ENCODE results near the gene CAPS2. TPM values are rescaled to one million over a fixed set of nuclear protein-coding genes. Genes with fewer than 3 reads are reported as not detected.

CAPS2 gene
- total RNA-seq, 1 donor, result 12.9 TPM

- H3K4me3 ChIP-seq (ENCODE audit: low read depth, low read length), result no peak overlapping the region
- no peak for DNase-seq (ENCODE audit: low read depth)
- no peak for TF ChIP-seq CTCF (IDR thresholded peaks at IDR 0.05; ENCODE audit: insufficient read depth, low read length)
Measured at GRCh38 chr12:75311369-75311768, 18.8 kb downstream of the CAPS2 start.

DNA sequence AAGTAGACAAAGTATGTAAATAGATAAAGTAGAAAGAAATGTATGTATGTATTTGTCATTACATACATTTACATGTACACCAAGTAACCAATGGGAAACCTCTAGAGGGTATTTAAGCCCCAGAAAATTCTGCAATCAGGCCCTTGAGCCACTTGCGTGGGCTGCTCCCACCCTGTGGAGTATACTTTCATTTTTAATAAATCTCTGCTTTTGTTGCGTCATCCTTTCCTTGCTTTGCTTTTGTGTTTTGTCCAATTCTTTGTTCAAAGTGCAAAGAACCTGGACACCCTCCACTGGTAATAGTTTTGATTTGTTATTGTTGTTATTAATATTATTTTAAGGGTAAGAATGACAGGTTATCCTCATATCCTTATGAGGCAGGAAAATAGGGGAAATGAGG is 21.8 kb downstream of the CAPS2 start:
- TF ChIP-seq CTCF (IDR thresholded peaks at IDR 0.05; ENCODE audit: insufficient read depth, low read length), result no peak
- H3K4me3 ChIP-seq (ENCODE audit: low read depth, low read length), result no peak overlapping the region
- peak; percentile 34 for DNase-seq (ENCODE audit: low read depth)

DNA sequence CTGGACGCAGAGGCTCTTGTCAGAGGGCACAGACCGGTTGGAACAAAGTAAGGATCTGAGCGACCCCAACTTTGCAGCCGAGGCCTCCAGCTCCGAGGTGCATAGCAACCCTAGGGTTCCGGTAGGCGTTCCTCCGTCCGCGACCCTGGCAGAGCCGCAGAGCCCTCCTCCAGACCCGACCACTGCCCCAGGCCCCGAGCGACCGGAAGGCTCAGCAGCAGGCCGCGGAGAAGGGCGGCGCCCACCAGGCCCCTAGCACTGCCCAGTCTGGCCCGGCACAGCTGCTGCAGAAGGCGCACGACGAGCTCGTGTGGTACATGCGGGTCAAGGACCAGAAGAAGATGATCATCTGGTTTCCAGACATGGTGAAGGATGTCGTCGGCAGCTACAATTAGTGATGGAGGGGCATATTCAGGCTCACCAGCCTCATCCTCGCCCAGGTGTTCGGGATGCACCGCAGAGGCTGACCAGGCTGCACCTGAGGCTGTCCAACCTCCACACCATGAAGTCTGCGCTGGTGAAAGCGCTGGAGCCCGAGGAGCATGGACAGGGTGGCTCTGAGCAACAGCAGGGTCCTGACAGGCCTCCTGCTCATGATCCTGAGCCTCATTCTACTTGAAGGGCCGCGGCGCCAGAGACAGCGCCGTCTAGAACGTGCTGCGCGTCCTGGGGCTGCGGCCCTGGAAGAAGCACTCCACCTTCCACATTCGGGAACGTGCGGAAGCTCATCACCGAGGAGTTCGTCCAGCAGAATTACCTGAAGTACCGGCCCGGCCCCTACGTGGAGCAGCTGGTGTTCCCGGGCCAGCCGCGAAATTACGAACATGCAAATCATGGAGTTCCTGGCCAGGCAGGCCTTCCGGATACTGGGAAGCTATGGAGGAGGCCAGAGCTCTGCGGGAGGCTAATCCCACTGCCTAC is 24.5 kb downstream of the CAPS2 start:
- no peak overlapping the region for H3K4me3 ChIP-seq (ENCODE audit: low read depth, low read length)
- no peak for DNase-seq (ENCODE audit: low read depth)
- TF ChIP-seq CTCF (IDR thresholded peaks at IDR 0.05; ENCODE audit: insufficient read depth, low read length), result no peak

GRCh38 chr12:75302781-75303180 is 27.3 kb downstream of the CAPS2 start:
- no peak for DNase-seq (ENCODE audit: low read depth)
- TF ChIP-seq CTCF (IDR thresholded peaks at IDR 0.05; ENCODE audit: insufficient read depth, low read length), result no peak
- no peak overlapping the region for H3K4me3 ChIP-seq (ENCODE audit: low read depth, low read length)

GRCh38 chr12:75302225-75302624 is 27.9 kb downstream of the CAPS2 start:
- no peak overlapping the region for H3K4me3 ChIP-seq (ENCODE audit: low read depth, low read length)
- TF ChIP-seq CTCF (IDR thresholded peaks at IDR 0.05; ENCODE audit: insufficient read depth, low read length), result no peak
- DNase-seq (ENCODE audit: low read depth), result no peak

- no peak for TF ChIP-seq CTCF (IDR thresholded peaks at IDR 0.05; ENCODE audit: insufficient read depth, low read length)
- DNase-seq (ENCODE audit: low read depth), result no peak
- H3K4me3 ChIP-seq (ENCODE audit: low read depth, low read length), result no peak overlapping the region
Measured at GRCh38 chr12:75294797-75295196, 35.3 kb downstream of the CAPS2 start.

All from fibroblast of the aortic adventitia (primary cell).